Measurements from ENCODE around the gene RELN. TPM values are rescaled to one million over a fixed set of nuclear protein-coding genes. Genes with fewer than 3 reads are reported as not detected.

The RELN gene
- total RNA-seq, 1 experiment from 2014 or later = 0.20 TPM

DNA sequence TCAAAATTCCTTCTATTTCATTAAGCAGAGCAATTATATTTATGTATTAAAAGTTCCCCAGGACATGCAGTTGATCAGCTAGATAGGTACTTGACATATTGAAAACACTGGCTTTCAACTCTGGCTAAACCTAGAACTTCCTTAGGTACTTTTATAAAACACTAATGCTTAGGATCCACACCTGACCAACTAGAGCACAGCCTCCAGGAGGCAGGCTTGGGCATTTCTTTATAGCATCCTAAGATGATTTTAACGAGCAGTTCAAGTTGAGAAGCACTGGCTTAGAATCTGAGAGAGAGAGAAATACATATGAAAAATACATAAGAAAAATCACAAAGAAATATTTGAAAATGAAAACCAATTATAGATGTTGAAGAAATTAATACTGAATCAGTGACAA is 564.3 kb downstream of the RELN start:
- ChIA-PET POLR2A (no interaction called here), RAD21 (ENCODE audit: low non-redundant PET in 1 of 2, low total read pairs in 2 of 2, uncharacterized antibody in 2 of 2, unreplicated experiment in 2 of 2) (no interaction called here), CTCF (no interaction called here)
- DNase-seq (ENCODE audit: low read depth, low spot score) = no peak
- no TSS peak for BruUV-seq (replicated peaks)
- Histone ChIP-seq H3K79me2 (ENCODE audit: insufficient read depth, low read length) (no peaks in the 10 kb centered on the region), H3K9ac (ENCODE audit: low read length) (no peak overlapping the region), H4K20me1 (ENCODE audit: insufficient read depth) (no peaks in the 10 kb centered on the region), H3K4me1 (ENCODE audit: control insufficient read depth in 1 of 2, insufficient read depth in 2 of 2, low read length in 2 of 2) (no peaks in the 10 kb centered on the region), H2AFZ (ENCODE audit: low read depth, low read length, poor library complexity, severe bottlenecking) (no peak overlapping the region), H3K4me2 (ENCODE audit: low read length) (no peak overlapping the region), H3K9me3 (ENCODE audit: control insufficient read depth in 1 of 2, insufficient read depth in 1 of 2, low read depth in 1 of 2, low read length in 2 of 2) (no peaks in the 10 kb centered on the region), H3K27ac (ENCODE audit: low read depth, low read length) (no peak overlapping the region), H3K9me2 (ENCODE audit: insufficient read depth) (no peaks in the 10 kb centered on the region), H3K4me3 (replicated peaks in 1 of 2; ENCODE audit: low read depth in 1 of 2, low read length in 2 of 2) (no peak overlapping the region), H3K27me3 (ENCODE audit: insufficient read depth, low read length) (no peaks in the 10 kb centered on the region), H3K36me3 (ENCODE audit: control insufficient read depth in 1 of 2, insufficient read depth in 2 of 2, low read length in 2 of 2) (no peaks in the 10 kb centered on the region)
- peak; percentile 46; the same call in 1 of the 2 replicates for ATAC-seq
- TF ChIP-seq ELF1 (IDR thresholded peaks at IDR 0.05; ENCODE audit: borderline replicate concordance, low read depth) = no peak
- TF ChIP-seq, protein P1, sequence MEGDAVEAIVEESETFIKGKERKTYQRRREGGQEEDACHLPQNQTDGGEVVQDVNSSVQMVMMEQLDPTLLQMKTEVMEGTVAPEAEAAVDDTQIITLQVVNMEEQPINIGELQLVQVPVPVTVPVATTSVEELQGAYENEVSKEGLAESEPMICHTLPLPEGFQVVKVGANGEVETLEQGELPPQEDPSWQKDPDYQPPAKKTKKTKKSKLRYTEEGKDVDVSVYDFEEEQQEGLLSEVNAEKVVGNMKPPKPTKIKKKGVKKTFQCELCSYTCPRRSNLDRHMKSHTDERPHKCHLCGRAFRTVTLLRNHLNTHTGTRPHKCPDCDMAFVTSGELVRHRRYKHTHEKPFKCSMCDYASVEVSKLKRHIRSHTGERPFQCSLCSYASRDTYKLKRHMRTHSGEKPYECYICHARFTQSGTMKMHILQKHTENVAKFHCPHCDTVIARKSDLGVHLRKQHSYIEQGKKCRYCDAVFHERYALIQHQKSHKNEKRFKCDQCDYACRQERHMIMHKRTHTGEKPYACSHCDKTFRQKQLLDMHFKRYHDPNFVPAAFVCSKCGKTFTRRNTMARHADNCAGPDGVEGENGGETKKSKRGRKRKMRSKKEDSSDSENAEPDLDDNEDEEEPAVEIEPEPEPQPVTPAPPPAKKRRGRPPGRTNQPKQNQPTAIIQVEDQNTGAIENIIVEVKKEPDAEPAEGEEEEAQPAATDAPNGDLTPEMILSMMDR (IDR thresholded peaks at IDR 0.05 in 2 of 3, conservative IDR thresholded peaks at IDR 0.05 in 1 of 3; ENCODE audit: borderline replicate concordance in 1 of 3, insufficient read depth in 1 of 3, low read depth in 2 of 3, low read length in 2 of 3) = peak in 2 of 3 experiments; percentile 21 to 35; a peak in 2 of 6 replicates
- TF ChIP-seq EGR1 (IDR thresholded peaks at IDR 0.05; ENCODE audit: low read depth) = no peak
- no peak for TF ChIP-seq ZFX (IDR thresholded peaks at IDR 0.05)
- peak; percentile 22; the same call in 1 of the 2 replicates for TF ChIP-seq RAD21 (IDR thresholded peaks at IDR 0.05; ENCODE audit: low read depth)
- TF ChIP-seq JUND (IDR thresholded peaks at IDR 0.05) = no peak
- intact Hi-C loops (cut with micrococcal nuclease) = no loop called here

DNA sequence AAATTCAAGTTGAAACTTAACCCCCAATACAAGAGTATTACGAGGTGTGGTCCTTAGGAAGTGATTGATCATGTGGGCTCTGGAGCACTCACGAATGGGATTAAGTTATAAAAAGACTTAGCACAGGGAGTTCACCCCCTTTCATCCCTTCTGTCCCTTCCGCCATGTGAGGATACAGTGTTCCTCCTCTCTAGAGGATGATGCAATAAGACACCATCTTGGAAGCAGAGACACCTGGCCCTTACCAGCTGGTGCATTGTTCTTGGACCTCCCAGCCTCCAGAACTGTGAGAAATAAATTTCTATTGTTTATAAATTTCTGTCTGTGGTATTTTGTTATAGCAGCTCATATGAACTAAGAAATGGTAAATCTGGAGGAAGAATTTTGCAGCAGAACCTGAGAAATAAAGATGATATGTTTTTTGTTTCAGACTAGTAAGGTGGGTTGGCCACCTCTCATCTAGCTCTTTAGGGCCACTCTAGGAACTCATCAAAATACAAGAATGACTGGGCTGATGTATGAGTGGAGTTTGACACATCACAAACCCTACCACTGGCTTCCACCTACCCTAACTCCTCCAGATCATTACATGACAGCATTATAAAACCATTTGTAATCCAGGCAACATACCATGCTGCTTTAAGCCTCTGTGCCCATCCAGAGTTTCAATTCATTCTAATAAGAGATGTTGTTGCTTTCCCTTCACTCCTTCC is 565.8 kb downstream of the RELN start:
- Histone ChIP-seq H3K4me1 (ENCODE audit: control insufficient read depth in 1 of 2, insufficient read depth in 2 of 2, low read length in 2 of 2) (no peaks in the 10 kb centered on the region), H3K9me3 (ENCODE audit: control insufficient read depth in 1 of 2, insufficient read depth in 1 of 2, low read depth in 1 of 2, low read length in 2 of 2) (no peaks in the 10 kb centered on the region), H3K27me3 (ENCODE audit: insufficient read depth, low read length) (no peaks in the 10 kb centered on the region), H3K4me2 (ENCODE audit: low read length) (no peak overlapping the region), H3K36me3 (ENCODE audit: control insufficient read depth in 1 of 2, insufficient read depth in 2 of 2, low read length in 2 of 2) (no peaks in the 10 kb centered on the region), H3K79me2 (ENCODE audit: insufficient read depth, low read length) (no peaks in the 10 kb centered on the region), H3K9me2 (ENCODE audit: insufficient read depth) (no peaks in the 10 kb centered on the region), H3K27ac (ENCODE audit: low read depth, low read length) (no peak overlapping the region), H3K4me3 (replicated peaks in 1 of 2; ENCODE audit: low read depth in 1 of 2, low read length in 2 of 2) (no peak overlapping the region), H2AFZ (ENCODE audit: low read depth, low read length, poor library complexity, severe bottlenecking) (no peak overlapping the region), H4K20me1 (ENCODE audit: insufficient read depth) (no peaks in the 10 kb centered on the region), H3K9ac (ENCODE audit: low read length) (no peak overlapping the region)
- POLR2A ChIA-PET = no interaction called here
- no TSS peak for BruUV-seq (replicated peaks)
- no peak for DNase-seq (ENCODE audit: low read depth, low spot score)
- RAD21 ChIA-PET (ENCODE audit: low non-redundant PET in 1 of 2, low total read pairs in 2 of 2, uncharacterized antibody in 2 of 2, unreplicated experiment in 2 of 2) = no interaction called here
- intact Hi-C loops (cut with micrococcal nuclease) = no loop called here
- CTCF ChIA-PET = no interaction called here
- TF ChIP-seq EGR1 (IDR thresholded peaks at IDR 0.05; ENCODE audit: low read depth) (no peak), ZNF274 (IDR thresholded peaks at IDR 0.05; ENCODE audit: low read depth, low read length) (no peak)
- TF ChIP-seq, protein P2, sequence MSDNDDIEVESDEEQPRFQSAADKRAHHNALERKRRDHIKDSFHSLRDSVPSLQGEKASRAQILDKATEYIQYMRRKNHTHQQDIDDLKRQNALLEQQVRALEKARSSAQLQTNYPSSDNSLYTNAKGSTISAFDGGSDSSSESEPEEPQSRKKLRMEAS (IDR thresholded peaks at IDR 0.05) = no peak
- TF ChIP-seq, protein P1 (IDR thresholded peaks at IDR 0.05 in 2 of 3, conservative IDR thresholded peaks at IDR 0.05 in 1 of 3; ENCODE audit: borderline replicate concordance in 1 of 3, insufficient read depth in 1 of 3, low read depth in 2 of 3, low read length in 2 of 3) = no peak
- ATAC-seq = no peak

Data from HCT116 (cell line).